BJ (cell line): ENCODE measurements around the gene ALK. TPM values are rescaled to one million over a fixed set of nuclear protein-coding genes. Genes with fewer than 3 reads are reported as not detected.

Source experiments
- CTCF ChIA-PET: fragments of 350-600 bp; formaldehyde crosslinking; extraction: SDS; loops from one replicate; lab custom pipeline; 2021; ENCODE audit warnings: antibody characterized with exemption, inconsistent platforms; lab: Yijun Ruan, JAX
- POLR2A ChIA-PET: fragments of 300-600 bp; sonication (Branson Sonifier 250); formaldehyde crosslinking; extraction: SDS; loops from one replicate; lab custom pipeline; 2021; ENCODE audit warnings: antibody characterized with exemption; lab: Charles Lee
- DNase-seq: peaks from one replicate; pipeline ENCODE4 v3.0.0-alpha.2; 2011; ENCODE audit warnings: low read depth
- H3K27me3 ChIP-seq: 2 replicates; pipeline ENCODE4 v1.6.0; 2011; ENCODE audit warnings: low read length; ENCODE audit not compliant: control insufficient read depth, insufficient read depth
- H3K36me3 ChIP-seq: 2 replicates; pipeline ENCODE4 v1.5.1; 2011; ENCODE audit warnings: low read length; ENCODE audit not compliant: control insufficient read depth, insufficient read depth
- H3K4me3 ChIP-seq: 2 replicates; pipeline ENCODE4 v1.5.1; 2011; ENCODE audit warnings: low read depth, mild to moderate bottlenecking, control low read depth, low read length
- polyA plus RNA-seq: library from polyadenylated mRNA; depleted of rRNA; stranded (reverse); fragments of >200 nt; gene quantifications from 2 replicates; pipeline ENCODE4 v1.2.3, GENCODE V29; 2011
- TF ChIP-seq, protein P1 (sequence below): IDR thresholded peaks from 2 replicates; pipeline ENCODE4 v1.5.1; 2011; ENCODE audit warnings: low read depth, mild to moderate bottlenecking, control low read depth, inconsistent platforms, low read length, moderate library complexity; ENCODE audit not compliant: insufficient read depth

The ALK gene
- polyA plus RNA-seq, 1 experiment, result not detected

DNA sequence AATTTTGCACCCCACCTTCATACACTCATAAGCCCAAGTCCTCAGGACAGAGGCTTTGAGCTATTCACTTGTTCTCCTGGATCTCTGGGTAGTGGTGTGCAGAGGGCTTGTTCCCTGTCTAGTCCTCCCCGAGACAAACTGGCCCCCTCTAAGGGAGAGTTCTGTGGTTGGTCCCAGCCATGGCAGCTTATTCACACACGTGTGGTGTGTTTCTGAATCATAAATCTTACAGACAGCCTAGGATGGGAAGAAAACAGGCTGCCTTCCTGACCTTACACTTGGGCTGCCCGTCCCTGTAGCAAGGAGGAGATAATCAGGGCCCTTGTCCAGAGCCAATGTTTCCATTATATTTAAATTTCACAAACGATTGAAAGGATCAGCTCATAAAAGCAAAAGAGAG lies 551.2 kb downstream of the ALK start:
- ChIA-PET POLR2A (no interaction called here), CTCF (no interaction called here)
- no peak for DNase-seq
- no peaks in the 10 kb centered on the region for H3K27me3 ChIP-seq
- TF ChIP-seq, protein P1, sequence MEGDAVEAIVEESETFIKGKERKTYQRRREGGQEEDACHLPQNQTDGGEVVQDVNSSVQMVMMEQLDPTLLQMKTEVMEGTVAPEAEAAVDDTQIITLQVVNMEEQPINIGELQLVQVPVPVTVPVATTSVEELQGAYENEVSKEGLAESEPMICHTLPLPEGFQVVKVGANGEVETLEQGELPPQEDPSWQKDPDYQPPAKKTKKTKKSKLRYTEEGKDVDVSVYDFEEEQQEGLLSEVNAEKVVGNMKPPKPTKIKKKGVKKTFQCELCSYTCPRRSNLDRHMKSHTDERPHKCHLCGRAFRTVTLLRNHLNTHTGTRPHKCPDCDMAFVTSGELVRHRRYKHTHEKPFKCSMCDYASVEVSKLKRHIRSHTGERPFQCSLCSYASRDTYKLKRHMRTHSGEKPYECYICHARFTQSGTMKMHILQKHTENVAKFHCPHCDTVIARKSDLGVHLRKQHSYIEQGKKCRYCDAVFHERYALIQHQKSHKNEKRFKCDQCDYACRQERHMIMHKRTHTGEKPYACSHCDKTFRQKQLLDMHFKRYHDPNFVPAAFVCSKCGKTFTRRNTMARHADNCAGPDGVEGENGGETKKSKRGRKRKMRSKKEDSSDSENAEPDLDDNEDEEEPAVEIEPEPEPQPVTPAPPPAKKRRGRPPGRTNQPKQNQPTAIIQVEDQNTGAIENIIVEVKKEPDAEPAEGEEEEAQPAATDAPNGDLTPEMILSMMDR, result no peak
- no peaks in the 10 kb centered on the region for H3K36me3 ChIP-seq
- H3K4me3 ChIP-seq, result no peak overlapping the region

DNA sequence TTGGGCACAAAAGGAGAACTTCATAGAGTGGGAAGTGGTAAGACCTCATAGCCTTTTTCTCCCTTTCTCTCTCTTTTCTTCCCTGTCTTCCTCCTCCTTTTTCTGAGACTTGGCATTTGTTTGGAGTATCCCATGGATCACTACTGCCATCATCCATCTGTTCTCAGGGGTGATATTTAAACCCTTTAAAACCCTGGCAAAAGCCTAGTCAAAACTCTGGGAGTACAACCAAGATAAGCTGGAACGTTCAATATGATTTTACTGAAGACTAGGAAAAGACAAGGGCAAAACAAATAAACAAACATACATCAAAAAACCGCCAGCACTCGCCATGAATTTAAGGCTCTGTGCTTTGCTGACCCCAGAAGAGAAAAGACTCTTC lies 552.7 kb downstream of the ALK start:
- ChIA-PET POLR2A (no interaction called here), CTCF (no interaction called here)
- no peak for DNase-seq
- Histone ChIP-seq H3K36me3 (no peaks in the 10 kb centered on the region), H3K27me3 (no peaks in the 10 kb centered on the region), H3K4me3 (no peak overlapping the region)
- TF ChIP-seq, protein P1, result no peak

- DNase-seq, result no peak
- Histone ChIP-seq H3K4me3 (no peak overlapping the region), H3K27me3 (no peaks in the 10 kb centered on the region; the same call in 1 of the 2 replicates), H3K36me3 (no peaks in the 10 kb centered on the region)
- CTCF ChIA-PET, result no interaction called here
- POLR2A ChIA-PET, result no interaction called here
- TF ChIP-seq, protein P1, result no peak
Measured at GRCh38 chr2:29367986-29368658, 553.3 kb downstream of the ALK start.

DNA sequence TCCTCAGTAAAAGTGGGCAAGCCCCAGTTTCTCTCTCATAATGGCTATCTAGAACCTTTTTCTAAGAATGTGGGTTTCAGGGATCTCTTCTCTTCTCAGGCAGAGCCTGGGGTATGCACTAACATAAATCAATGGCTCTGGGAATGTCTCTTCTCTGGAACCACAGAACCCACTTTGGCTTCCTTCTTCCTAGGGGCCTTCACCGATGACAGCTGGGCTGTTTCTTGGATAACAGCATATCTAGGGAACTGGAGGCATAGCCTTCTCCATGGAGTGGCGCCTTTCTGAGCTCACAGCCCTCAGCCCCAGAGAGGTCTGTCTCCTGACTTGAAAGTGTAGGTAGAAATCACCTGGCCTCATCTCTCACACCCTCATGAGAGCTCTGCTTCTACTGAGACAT lies 558.3 kb downstream of the ALK start:
- H3K4me3 ChIP-seq, result no peak overlapping the region
- TF ChIP-seq, protein P1, result no peak
- ChIA-PET POLR2A (no interaction called here), CTCF (no interaction called here)
- no peak for DNase-seq
- no peaks in the 10 kb centered on the region; the same call in 1 of the 2 replicates for H3K27me3 ChIP-seq
- H3K36me3 ChIP-seq, result no peaks in the 10 kb centered on the region

GRCh38 chr2:29361231-29361630 lies 560.2 kb downstream of the ALK start:
- TF ChIP-seq, protein P1, result no peak
- no peak for DNase-seq
- ChIA-PET CTCF (no interaction called here), POLR2A (no interaction called here)
- Histone ChIP-seq H3K36me3 (no peaks in the 10 kb centered on the region), H3K4me3 (no peak overlapping the region), H3K27me3 (no peaks in the 10 kb centered on the region; the same call in 1 of the 2 replicates)
